NT2/D1 (cell line): Measurements from ENCODE around the gene NLGN1.

Experiments used
- DNase-seq: peaks from one replicate; pipeline ENCODE4 v3.0.0-alpha.2; 2011; ENCODE audit warnings: low read depth, low spot score
- H3K27me3 ChIP-seq: 2 replicates; pipeline ENCODE4 v1.6.0; 2011; ENCODE audit warnings: mild to moderate bottlenecking; ENCODE audit not compliant: insufficient read length, insufficient read depth
- H3K36me3 ChIP-seq: 2 replicates; pipeline ENCODE4 v1.6.1; 2011; ENCODE audit warnings: mild to moderate bottlenecking, low read length, mixed read lengths; ENCODE audit not compliant: insufficient read depth, insufficient read length
- H3K4me1 ChIP-seq: 2 replicates; pipeline ENCODE4 v1.5.1; 2011; ENCODE audit not compliant: insufficient read depth, insufficient read length
- H3K4me3 ChIP-seq: 2 replicates; pipeline ENCODE4 v1.5.1; 2011; ENCODE audit warnings: low read depth; ENCODE audit not compliant: insufficient read length
- H3K9ac ChIP-seq: 2 replicates; pipeline ENCODE4 v1.6.0; 2011; ENCODE audit warnings: low read depth; ENCODE audit not compliant: insufficient read length
- H3K9me3 ChIP-seq: 2 replicates; pipeline ENCODE4 v1.5.1; 2011; ENCODE audit warnings: mild to moderate bottlenecking, low read length; ENCODE audit not compliant: insufficient read depth
- SUZ12 ChIP-seq: IDR thresholded peaks from 2 replicates; pipeline ENCODE4 v1.6.1; 2011; ENCODE audit not compliant: insufficient read length, insufficient read depth; ENCODE audit errors: extremely low read depth
- YY1 ChIP-seq: IDR thresholded peaks from 2 replicates; pipeline ENCODE4 v1.6.1; 2011; ENCODE audit not compliant: insufficient read length, insufficient read depth
- ZNF274 ChIP-seq: IDR thresholded peaks from 2 replicates; pipeline ENCODE4 v1.6.1; 2011; ENCODE audit warnings: mild to moderate bottlenecking, low read depth, low read length

The NLGN1 gene

GRCh38 chr3:173889596-173889995 is 492.1 kb downstream of the NLGN1 start:
- Histone ChIP-seq H3K4me1 (no peaks in the 10 kb centered on the region), H3K36me3 (no peaks in the 10 kb centered on the region), H3K27me3 (no peaks in the 10 kb centered on the region), H3K9me3 (no peaks in the 10 kb centered on the region), H3K4me3 (no peak overlapping the region), H3K9ac (no peak overlapping the region)
- TF ChIP-seq SUZ12 (no peak), ZNF274 (no peak), YY1 (no peak)
- no peak for DNase-seq

DNA sequence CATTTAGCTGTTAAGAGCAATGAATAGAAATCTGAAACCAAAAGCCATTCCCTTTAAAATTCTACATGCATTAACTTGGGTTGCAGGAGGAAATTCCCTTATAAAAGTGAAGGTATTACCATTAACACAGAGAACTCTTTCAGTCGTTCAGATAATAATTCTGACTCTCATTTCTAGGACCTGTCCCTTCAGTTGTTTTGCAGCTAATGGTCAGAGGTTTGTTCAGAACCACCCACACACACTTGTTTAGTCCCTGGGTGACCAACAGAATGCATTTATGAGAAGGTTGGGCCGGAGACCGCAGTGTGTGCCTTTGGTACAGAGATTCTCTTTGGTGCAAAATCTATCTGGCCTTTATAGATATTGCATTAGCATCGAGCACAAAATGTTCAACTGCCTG is 492.5 kb downstream of the NLGN1 start:
- TF ChIP-seq SUZ12 (no peak), YY1 (no peak), ZNF274 (no peak)
- DNase-seq = no peak
- H3K36me3 ChIP-seq = no peaks in the 10 kb centered on the region
- no peak overlapping the region for H3K9ac ChIP-seq
- H3K27me3 ChIP-seq = no peaks in the 10 kb centered on the region
- H3K9me3 ChIP-seq = no peaks in the 10 kb centered on the region
- H3K4me1 ChIP-seq = no peaks in the 10 kb centered on the region
- H3K4me3 ChIP-seq = no peak overlapping the region

- no peaks in the 10 kb centered on the region for H3K9me3 ChIP-seq
- TF ChIP-seq SUZ12 (no peak), YY1 (no peak), ZNF274 (no peak)
- no peaks in the 10 kb centered on the region for H3K27me3 ChIP-seq
- H3K36me3 ChIP-seq = no peaks in the 10 kb centered on the region
- H3K9ac ChIP-seq = no peak overlapping the region
- no peaks in the 10 kb centered on the region for H3K4me1 ChIP-seq
- H3K4me3 ChIP-seq = no peak overlapping the region
- DNase-seq = no peak
Measured at GRCh38 chr3:173891272-173892100, 493.9 kb downstream of the NLGN1 start.

DNA sequence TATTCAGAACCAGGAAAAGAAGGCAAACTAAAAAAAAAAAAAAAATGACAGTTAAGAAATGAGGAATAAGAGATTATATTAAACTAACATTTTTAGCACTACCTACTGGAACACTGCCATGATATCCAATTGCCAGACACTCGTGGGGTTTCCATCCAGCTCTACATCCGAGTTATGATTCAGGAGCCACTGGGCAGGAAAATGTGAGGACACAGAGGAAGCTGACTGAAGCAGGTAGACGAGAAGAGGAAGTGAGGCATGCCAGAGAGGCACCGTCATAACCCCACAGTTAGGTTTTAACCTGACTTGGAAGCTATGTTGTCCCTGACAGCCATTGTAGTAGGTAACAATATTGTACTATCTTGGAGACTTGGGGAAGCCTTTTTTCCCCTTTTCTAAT is 495.0 kb downstream of the NLGN1 start:
- no peaks in the 10 kb centered on the region for H3K36me3 ChIP-seq
- no peaks in the 10 kb centered on the region for H3K27me3 ChIP-seq
- H3K4me3 ChIP-seq = no peak overlapping the region
- DNase-seq = no peak
- H3K9ac ChIP-seq = no peak overlapping the region
- H3K4me1 ChIP-seq = no peaks in the 10 kb centered on the region
- TF ChIP-seq YY1 = no peak
- TF ChIP-seq ZNF274 = no peak
- TF ChIP-seq SUZ12 = no peak
- no peaks in the 10 kb centered on the region for H3K9me3 ChIP-seq

DNA sequence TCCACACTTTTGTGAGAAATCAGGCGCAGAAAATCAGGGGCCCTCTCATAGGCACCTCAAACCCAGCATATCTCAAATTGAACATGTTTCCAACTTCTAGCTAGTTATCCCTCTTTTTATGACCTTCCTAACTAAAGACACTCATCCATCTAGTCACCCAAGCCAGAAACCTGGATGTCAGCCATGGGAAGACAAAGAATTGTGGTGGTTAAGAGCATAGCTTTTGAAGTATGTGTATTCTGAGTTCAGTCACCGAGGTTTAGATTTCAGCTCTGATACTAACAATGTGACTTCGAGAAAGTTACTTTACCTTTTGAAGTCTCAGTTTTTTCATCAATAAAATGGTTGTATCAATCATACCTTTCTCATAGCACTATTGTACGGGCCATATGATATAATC is 495.5 kb downstream of the NLGN1 start:
- no peak overlapping the region for H3K4me3 ChIP-seq
- no peaks in the 10 kb centered on the region for H3K9me3 ChIP-seq
- H3K9ac ChIP-seq = no peak overlapping the region
- no peaks in the 10 kb centered on the region for H3K4me1 ChIP-seq
- TF ChIP-seq SUZ12 (no peak), YY1 (no peak), ZNF274 (no peak)
- H3K27me3 ChIP-seq = no peaks in the 10 kb centered on the region
- no peaks in the 10 kb centered on the region for H3K36me3 ChIP-seq
- DNase-seq = no peak

DNA sequence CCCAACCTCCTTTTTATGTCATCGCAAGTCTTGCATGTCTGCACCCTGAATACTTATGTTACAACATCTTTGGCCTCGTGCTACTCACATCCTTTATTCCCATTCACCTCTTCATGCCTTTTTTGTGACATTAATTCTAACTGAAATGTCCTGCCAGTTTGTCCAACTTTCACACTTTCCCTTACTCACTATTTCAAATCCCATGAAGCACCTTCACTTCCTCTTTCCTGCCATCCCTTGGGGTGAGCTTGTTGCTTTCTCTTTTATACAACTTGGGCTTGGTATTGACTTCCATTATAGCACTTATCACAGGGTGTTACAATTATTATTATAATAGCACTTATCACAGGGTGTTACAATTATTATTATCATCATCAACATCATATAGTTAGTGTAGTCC is 496.3 kb downstream of the NLGN1 start:
- Histone ChIP-seq H3K9me3 (no peaks in the 10 kb centered on the region), H3K9ac (no peak overlapping the region), H3K4me3 (no peak overlapping the region), H3K36me3 (no peaks in the 10 kb centered on the region), H3K4me1 (no peaks in the 10 kb centered on the region), H3K27me3 (no peaks in the 10 kb centered on the region)
- DNase-seq = no peak
- TF ChIP-seq ZNF274 = no peak
- TF ChIP-seq YY1 = no peak

DNA sequence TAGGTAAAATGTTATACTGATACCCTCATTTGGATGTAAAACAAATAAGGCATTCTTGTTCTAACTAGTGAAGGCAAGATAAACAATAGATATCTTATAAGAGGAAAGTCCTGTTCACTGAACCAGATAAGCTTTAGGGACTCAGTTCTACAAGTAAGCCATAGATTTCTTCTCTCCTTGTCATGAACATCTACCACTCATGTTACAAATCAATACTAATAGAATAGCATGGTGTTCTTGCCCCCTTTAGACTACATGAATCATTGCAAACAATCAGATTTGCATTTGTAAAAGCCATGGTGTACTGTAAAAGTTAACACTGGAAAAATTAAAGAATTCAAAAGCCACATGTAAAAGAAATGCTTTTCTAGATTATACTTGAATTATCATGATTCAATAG is 500.1 kb downstream of the NLGN1 start:
- Histone ChIP-seq H3K4me3 (no peak overlapping the region), H3K27me3 (no peaks in the 10 kb centered on the region), H3K4me1 (no peaks in the 10 kb centered on the region), H3K9me3 (no peaks in the 10 kb centered on the region), H3K36me3 (no peaks in the 10 kb centered on the region), H3K9ac (no peak overlapping the region)
- DNase-seq = no peak
- TF ChIP-seq ZNF274 = no peak
- TF ChIP-seq YY1 = no peak
